ENCODE results near the gene CCN2. TPM values are rescaled to one million over a fixed set of nuclear protein-coding genes. Genes with fewer than 3 reads are reported as not detected.
A peak's percentile ranks its signal among the peaks of the same experiment; 100 is the strongest.

Gene CCN2
- total RNA-seq, 1 experiment from 2014 or later, result 67.8 TPM

GRCh38 chr6:131998255-131998982, 47.2 kb upstream of the CCN2 start (continued):
- TF ChIP-seq, protein P1, sequence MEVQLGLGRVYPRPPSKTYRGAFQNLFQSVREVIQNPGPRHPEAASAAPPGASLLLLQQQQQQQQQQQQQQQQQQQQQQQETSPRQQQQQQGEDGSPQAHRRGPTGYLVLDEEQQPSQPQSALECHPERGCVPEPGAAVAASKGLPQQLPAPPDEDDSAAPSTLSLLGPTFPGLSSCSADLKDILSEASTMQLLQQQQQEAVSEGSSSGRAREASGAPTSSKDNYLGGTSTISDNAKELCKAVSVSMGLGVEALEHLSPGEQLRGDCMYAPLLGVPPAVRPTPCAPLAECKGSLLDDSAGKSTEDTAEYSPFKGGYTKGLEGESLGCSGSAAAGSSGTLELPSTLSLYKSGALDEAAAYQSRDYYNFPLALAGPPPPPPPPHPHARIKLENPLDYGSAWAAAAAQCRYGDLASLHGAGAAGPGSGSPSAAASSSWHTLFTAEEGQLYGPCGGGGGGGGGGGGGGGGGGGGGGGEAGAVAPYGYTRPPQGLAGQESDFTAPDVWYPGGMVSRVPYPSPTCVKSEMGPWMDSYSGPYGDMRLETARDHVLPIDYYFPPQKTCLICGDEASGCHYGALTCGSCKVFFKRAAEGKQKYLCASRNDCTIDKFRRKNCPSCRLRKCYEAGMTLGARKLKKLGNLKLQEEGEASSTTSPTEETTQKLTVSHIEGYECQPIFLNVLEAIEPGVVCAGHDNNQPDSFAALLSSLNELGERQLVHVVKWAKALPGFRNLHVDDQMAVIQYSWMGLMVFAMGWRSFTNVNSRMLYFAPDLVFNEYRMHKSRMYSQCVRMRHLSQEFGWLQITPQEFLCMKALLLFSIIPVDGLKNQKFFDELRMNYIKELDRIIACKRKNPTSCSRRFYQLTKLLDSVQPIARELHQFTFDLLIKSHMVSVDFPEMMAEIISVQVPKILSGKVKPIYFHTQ (CRISPR knock-in tag; IDR thresholded peaks at IDR 0.05), result no peak
- TF ChIP-seq JAZF1 (CRISPR knock-in tag; IDR thresholded peaks at IDR 0.05), result no peak

DNA sequence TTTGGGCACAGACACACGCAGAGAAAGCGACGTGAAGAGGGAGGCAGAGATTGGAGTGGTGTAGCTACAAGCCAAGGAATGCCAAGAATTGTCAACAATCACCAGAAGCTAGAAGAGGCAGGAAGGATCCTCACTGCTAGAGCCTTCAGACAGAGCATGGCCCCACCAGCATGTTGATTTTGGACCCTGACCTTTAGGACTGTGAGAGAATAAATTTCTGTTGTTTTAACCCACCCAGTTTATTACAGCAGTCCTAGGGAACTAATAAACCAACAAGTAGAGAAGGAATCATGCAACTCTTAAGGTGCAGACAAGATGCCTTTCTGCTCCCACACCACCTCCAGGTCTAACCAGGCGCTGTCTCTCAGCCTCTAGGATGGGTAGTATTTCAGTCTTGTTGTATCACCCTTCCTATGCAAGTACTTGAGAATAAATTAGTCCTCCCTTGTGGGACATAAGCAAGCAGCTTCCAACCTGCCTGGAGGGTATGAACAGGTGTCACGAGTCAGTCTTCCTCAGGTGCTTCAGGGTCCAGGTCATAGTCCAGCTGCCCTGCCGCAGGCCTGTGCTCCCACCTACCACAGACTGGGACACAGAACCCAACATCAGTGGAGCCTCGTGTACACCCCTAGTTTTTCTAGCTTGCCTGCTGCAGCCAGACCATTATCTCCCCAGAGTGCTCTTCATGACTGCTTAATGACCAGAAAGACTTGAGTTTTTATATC, 46.4 kb upstream of the CCN2 start:
- no peaks in the 10 kb centered on the region for H3K27me3 Mint-ChIP-seq (ENCODE audit: low read depth)
- ATAC-seq (peak; percentile 26; the same call in 1 of the 2 replicates), DNase-seq (ENCODE audit: low spot score) (no peak)
- peaks cover 3% of the 10 kb centered on the region for H3K9me3 Mint-ChIP-seq
- TF ChIP-seq, protein P2, sequence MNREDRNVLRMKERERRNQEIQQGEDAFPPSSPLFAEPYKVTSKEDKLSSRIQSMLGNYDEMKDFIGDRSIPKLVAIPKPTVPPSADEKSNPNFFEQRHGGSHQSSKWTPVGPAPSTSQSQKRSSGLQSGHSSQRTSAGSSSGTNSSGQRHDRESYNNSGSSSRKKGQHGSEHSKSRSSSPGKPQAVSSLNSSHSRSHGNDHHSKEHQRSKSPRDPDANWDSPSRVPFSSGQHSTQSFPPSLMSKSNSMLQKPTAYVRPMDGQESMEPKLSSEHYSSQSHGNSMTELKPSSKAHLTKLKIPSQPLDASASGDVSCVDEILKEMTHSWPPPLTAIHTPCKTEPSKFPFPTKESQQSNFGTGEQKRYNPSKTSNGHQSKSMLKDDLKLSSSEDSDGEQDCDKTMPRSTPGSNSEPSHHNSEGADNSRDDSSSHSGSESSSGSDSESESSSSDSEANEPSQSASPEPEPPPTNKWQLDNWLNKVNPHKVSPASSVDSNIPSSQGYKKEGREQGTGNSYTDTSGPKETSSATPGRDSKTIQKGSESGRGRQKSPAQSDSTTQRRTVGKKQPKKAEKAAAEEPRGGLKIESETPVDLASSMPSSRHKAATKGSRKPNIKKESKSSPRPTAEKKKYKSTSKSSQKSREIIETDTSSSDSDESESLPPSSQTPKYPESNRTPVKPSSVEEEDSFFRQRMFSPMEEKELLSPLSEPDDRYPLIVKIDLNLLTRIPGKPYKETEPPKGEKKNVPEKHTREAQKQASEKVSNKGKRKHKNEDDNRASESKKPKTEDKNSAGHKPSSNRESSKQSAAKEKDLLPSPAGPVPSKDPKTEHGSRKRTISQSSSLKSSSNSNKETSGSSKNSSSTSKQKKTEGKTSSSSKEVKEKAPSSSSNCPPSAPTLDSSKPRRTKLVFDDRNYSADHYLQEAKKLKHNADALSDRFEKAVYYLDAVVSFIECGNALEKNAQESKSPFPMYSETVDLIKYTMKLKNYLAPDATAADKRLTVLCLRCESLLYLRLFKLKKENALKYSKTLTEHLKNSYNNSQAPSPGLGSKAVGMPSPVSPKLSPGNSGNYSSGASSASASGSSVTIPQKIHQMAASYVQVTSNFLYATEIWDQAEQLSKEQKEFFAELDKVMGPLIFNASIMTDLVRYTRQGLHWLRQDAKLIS (CRISPR knock-in tag; IDR thresholded peaks at IDR 0.05; ENCODE audit: borderline replicate concordance), result no peak
- TF ChIP-seq ZNF263 (CRISPR knock-in tag; IDR thresholded peaks at IDR 0.05; ENCODE audit: low read depth) (no peak), ATF1 (CRISPR knock-in tag; IDR thresholded peaks at IDR 0.05) (no peak)
- TF ChIP-seq, protein P3, sequence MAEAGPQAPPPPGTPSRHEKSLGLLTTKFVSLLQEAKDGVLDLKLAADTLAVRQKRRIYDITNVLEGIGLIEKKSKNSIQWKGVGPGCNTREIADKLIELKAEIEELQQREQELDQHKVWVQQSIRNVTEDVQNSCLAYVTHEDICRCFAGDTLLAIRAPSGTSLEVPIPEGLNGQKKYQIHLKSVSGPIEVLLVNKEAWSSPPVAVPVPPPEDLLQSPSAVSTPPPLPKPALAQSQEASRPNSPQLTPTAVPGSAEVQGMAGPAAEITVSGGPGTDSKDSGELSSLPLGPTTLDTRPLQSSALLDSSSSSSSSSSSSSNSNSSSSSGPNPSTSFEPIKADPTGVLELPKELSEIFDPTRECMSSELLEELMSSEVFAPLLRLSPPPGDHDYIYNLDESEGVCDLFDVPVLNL (CRISPR knock-in tag; IDR thresholded peaks at IDR 0.05; ENCODE audit: borderline replicate concordance, low read depth), result no peak
- H3K36me3 Mint-ChIP-seq, result peaks cover 3% of the 10 kb centered on the region
- peaks cover 3% of the 10 kb centered on the region for H3K4me1 Mint-ChIP-seq
- ChIA-PET CTCF (no interaction called here), POLR2A (no interaction called here)
- H3K27ac Mint-ChIP-seq, result no peak overlapping the region
- H3K4me3 Mint-ChIP-seq, result no peak overlapping the region

- Mint-ChIP-seq H3K27me3 (ENCODE audit: low read depth) (no peaks in the 10 kb centered on the region), H3K4me3 (no peak overlapping the region), H3K36me3 (no peaks in the 10 kb centered on the region), H3K4me1 (no peaks in the 10 kb centered on the region), H3K27ac (no peak overlapping the region; the same call in 1 of the 2 replicates), H3K9me3 (no peaks in the 10 kb centered on the region)
- no peak for DNase-seq (ENCODE audit: low spot score)
- ChIA-PET CTCF (no interaction called here), POLR2A (no interaction called here)
- ATAC-seq, result no peak
- TF ChIP-seq ESRRA (CRISPR knock-in tag; IDR thresholded peaks at IDR 0.05; ENCODE audit: borderline replicate concordance), result no peak
- TF ChIP-seq, protein P4, sequence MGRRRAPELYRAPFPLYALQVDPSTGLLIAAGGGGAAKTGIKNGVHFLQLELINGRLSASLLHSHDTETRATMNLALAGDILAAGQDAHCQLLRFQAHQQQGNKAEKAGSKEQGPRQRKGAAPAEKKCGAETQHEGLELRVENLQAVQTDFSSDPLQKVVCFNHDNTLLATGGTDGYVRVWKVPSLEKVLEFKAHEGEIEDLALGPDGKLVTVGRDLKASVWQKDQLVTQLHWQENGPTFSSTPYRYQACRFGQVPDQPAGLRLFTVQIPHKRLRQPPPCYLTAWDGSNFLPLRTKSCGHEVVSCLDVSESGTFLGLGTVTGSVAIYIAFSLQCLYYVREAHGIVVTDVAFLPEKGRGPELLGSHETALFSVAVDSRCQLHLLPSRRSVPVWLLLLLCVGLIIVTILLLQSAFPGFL (CRISPR knock-in tag; IDR thresholded peaks at IDR 0.05; ENCODE audit: borderline replicate concordance), result no peak
- TF ChIP-seq ELF4 (CRISPR knock-in tag; IDR thresholded peaks at IDR 0.05; ENCODE audit: low read depth), result no peak
- TF ChIP-seq JAZF1 (CRISPR knock-in tag; IDR thresholded peaks at IDR 0.05), result no peak
- no peak for TF ChIP-seq ZNF416 (CRISPR knock-in tag; IDR thresholded peaks at IDR 0.05)
- TF ChIP-seq, protein P5, sequence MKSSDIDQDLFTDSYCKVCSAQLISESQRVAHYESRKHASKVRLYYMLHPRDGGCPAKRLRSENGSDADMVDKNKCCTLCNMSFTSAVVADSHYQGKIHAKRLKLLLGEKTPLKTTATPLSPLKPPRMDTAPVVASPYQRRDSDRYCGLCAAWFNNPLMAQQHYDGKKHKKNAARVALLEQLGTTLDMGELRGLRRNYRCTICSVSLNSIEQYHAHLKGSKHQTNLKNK (CRISPR knock-in tag; IDR thresholded peaks at IDR 0.05), result no peak
- no peak for TF ChIP-seq NFATC4 (CRISPR knock-in tag; IDR thresholded peaks at IDR 0.05)
- TF ChIP-seq HMGXB4 (CRISPR knock-in tag; IDR thresholded peaks at IDR 0.05), result no peak
- no peak for TF ChIP-seq IRF1 (CRISPR knock-in tag; IDR thresholded peaks at IDR 0.05)
- TF ChIP-seq NR2C2 (CRISPR knock-in tag; IDR thresholded peaks at IDR 0.05), result no peak
- TF ChIP-seq SP1 (CRISPR knock-in tag; conservative IDR thresholded peaks at IDR 0.05), result no peak
- TF ChIP-seq, protein P3 (CRISPR knock-in tag; IDR thresholded peaks at IDR 0.05; ENCODE audit: borderline replicate concordance, low read depth), result no peak
- no peak for TF ChIP-seq ZNF121 (CRISPR knock-in tag; IDR thresholded peaks at IDR 0.05)
- TF ChIP-seq PRRX2 (CRISPR knock-in tag; IDR thresholded peaks at IDR 0.05), result no peak
These were observed 44.7 kb upstream of the CCN2 start for GRCh38 chr6:131995917-131996316.
